GM12801 (cell line): ENCODE results near the gene SLC25A52.

Experiments used
- TF ChIP-seq, protein P1 (sequence below): IDR thresholded peaks from one replicate; pipeline ENCODE4 v1.5.1; 2011; ENCODE audit warnings: control low read depth; ENCODE audit not compliant: insufficient read length; ENCODE audit errors: extremely low read depth

SLC25A52 gene

DNA sequence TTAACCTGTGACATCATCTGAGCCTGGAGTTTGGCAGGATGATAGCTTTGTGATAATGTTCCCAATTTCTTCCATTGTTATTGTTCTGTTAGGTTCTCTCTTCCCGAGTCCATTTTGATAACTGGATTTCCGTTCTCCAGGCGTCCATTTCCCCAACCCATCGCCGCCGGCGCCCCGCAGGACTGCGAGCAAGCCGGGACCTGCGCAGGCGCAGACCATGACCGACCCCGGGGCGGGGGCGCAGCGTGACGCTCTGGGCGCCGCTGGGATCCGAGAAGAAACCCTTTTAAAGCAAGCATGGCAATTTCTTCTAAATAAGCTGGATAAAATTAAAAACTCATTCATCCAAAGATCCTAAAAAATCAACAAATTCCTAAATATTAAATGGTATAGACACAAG lies at the start of gene SLC25A52:
SLC25A52 (minus strand) TSS at position 186 of the 400 bp plus-strand sequence. CDS start 219 bp downstream, outside the sequence.
- TF ChIP-seq, protein P1, sequence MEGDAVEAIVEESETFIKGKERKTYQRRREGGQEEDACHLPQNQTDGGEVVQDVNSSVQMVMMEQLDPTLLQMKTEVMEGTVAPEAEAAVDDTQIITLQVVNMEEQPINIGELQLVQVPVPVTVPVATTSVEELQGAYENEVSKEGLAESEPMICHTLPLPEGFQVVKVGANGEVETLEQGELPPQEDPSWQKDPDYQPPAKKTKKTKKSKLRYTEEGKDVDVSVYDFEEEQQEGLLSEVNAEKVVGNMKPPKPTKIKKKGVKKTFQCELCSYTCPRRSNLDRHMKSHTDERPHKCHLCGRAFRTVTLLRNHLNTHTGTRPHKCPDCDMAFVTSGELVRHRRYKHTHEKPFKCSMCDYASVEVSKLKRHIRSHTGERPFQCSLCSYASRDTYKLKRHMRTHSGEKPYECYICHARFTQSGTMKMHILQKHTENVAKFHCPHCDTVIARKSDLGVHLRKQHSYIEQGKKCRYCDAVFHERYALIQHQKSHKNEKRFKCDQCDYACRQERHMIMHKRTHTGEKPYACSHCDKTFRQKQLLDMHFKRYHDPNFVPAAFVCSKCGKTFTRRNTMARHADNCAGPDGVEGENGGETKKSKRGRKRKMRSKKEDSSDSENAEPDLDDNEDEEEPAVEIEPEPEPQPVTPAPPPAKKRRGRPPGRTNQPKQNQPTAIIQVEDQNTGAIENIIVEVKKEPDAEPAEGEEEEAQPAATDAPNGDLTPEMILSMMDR: no peak

DNA sequence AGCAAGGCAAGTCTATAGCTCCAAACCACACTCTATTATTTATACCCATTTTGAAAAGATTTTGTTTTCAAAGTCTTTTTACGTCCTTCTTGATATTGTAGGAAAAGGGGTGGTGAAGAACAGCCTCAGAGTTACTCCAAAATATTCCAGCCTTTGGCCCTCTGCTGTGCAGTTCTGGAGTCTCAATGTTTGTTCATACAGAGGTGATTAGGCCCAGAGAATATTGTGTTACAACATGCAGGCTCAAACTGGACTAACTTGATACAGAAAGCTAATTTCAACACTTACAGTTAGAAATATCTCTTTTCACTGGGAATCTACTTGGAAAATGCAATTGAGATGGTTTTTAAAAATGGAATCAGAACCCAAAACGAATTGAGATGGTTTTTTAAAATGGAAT lies 40.4 kb upstream of the SLC25A52 start:
- TF ChIP-seq, protein P1: no peak

GRCh38 chr18:31798399-31798798 lies 37.7 kb upstream of the SLC25A52 start:
- TF ChIP-seq, protein P1: no peak

- TF ChIP-seq, protein P1: no peak
Observed at GRCh38 chr18:31795747-31796146, 35.1 kb upstream of the SLC25A52 start.

DNA sequence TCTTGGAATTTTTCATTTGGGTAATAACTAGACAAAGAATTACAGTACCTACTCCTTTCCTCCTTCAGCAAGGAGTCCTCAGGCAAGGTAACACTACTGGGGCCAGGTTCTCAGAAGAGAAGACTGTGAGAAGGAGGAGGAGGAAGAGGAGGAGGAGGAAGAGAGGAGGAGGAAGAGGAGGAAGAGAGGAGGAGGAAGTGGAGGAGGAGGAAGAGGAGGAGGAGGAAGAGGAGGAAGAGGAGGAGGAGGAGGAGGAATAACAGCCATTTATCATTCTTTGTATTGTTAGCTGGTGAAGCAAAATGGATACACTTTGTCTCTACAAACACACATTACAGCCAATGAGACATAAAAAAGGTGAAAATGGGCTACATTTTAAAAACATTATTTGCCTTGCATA lies 32.9 kb upstream of the SLC25A52 start:
- TF ChIP-seq, protein P1: no peak

DNA sequence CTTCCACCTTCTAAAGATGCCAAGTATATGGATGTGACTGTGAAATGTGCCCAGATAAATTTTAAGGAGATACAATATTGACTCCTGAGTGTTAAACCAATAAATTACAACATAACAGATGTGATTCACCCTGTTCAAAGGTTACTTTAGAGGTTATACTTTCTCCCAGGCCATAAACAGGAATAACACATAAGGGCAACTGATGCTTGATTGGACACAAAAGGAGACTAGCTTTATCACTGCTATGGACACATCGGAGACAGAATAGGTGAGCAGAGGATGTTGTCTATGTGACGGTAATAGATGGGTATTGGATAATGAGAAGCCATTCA lies 31.9 kb upstream of the SLC25A52 start:
- TF ChIP-seq, protein P1: no peak

- TF ChIP-seq, protein P1: no peak
Observed at GRCh38 chr18:31791817-31792579, 31.3 kb upstream of the SLC25A52 start.
